GM19452 (cell line): ENCODE data around the gene GUCA2A.

Source experiments
- ATAC-seq: cut with Tn5 transposase; IDR thresholded peaks from one replicate; pipeline ENCODE4 v1.9.1; 2021; ENCODE audit not compliant: unreplicated experiment

The GUCA2A gene

GRCh38 chr1:42133809-42134526 is 30.6 kb downstream of the GUCA2A start:
- ATAC-seq: no peak

- no peak for ATAC-seq
Observed at GRCh38 chr1:42133390-42133789, 31.2 kb downstream of the GUCA2A start.

DNA sequence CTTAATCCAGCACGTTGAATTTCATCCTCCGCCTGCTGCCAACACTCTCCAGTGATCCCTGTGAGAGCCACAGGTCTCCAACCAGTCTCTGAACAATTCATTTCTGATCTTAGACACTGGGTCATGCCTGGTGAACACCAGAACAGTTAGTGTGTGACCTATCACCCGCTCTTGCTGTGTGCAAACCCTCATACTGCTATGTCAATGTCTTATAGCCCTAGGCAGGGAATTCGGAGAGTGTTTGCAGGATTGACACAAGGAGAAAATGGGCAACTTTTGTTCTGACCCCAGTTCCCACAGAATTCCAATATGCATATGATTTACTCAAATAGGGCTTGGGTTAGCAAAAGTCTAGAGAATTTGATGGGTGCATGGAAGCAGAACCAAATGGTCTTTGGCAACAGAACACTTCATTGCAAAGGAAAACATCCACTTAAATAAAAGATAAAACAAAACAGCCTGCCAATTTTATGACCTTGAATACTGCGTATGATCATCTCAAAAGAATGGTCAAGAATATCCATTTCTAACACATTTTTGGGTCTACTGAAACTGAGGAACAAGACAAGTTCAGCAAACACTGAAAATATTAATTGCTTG is 34.4 kb downstream of the GUCA2A start:
- no peak for ATAC-seq

GRCh38 chr1:42128964-42129363 is 35.6 kb downstream of the GUCA2A start:
- ATAC-seq: no peak

DNA sequence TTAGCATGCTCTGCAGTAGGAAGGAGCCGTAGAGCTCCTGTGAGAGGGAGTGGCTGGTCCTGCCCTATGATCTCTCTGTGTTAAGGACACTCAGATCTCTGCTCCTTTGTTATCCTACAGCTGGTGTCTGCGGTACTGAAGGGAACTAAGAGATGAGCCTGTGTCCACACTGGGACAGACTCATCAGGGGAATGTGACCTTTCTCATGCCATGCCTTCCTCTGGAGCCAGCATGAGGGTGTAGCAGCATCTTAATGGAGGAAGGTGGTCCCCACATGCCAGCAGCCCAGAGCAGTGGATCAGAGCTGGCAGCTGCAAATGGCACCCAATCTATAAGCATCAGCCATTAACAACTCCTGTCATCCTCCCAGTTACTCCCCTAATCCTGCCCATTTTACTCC is 36.0 kb downstream of the GUCA2A start:
- ATAC-seq: no peak

- ATAC-seq: no peak
Observed at GRCh38 chr1:42127767-42128166, 36.8 kb downstream of the GUCA2A start.

DNA sequence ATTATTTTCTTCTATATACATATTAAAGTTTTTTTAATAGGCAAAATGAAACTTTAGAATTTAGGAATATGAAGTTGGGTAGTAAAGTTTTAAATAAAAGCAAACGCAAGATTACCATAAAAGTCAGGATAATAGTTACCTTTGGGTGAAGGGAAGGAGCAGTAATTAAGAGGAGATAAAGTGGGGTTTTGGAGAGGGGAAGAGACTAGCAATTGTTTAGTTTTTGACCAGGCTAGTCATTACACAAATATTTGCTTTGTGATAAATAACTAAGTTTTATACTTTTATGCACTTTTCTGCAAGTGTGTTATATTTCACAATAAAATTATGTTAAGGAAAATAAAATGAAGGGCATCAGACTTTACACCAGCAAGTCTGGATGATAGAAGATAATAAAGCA is 39.0 kb downstream of the GUCA2A start:
- no peak for ATAC-seq

DNA sequence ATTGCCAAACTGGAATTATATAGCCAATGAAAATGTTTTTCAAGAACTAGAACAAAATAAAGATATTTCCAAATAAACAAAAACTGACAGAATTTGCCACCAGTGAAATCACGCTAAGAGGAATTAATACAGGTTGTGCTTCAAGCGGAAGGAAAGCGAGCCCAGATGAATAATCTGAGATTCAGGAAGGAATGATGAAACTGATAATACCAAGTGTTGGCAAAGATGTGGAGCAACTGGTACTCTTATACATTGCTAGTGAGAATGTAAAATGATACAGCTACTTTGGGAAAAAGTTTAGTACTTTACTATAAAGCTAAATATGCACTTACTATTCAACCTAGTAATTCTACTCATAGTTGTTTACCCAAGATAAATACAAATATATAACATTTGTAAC is 42.1 kb downstream of the GUCA2A start:
- ATAC-seq: no peak

GRCh38 chr1:42118125-42118524 is 46.4 kb downstream of the GUCA2A start:
- ATAC-seq: no peak

DNA sequence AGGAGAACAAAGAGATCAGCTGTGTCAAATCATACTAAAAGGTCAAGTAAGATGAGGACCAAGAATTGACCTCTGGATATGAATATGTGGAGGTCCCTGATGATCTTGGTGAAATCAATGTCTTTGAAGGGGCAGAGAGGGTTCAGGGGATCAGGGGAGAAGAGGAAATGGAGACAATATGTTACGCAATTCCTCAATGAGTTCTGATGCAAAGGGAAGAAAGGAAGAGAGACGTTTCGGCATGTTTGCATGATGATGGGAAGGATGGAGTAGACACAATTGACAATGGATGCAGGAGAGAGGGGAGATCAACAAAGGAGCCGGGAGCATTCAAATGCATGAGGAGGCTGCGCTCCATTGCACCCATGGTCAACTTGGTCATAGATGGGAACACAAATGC is 47.3 kb downstream of the GUCA2A start:
- no peak for ATAC-seq

GRCh38 chr1:42114229-42114628 is 50.3 kb downstream of the GUCA2A start:
- ATAC-seq: no peak
